OCI-LY7 (cell line): ENCODE measurements around the gene SIK2. TPM values are rescaled to one million over a fixed set of nuclear protein-coding genes. Genes with fewer than 3 reads are reported as not detected.

Source experiments
- BruUV-seq: library from RNA; stranded (reverse); fragments of 400-500 nt; replicated peaks from 2 replicates; lab custom pipeline; 2021; lab: Mats Ljungman, UMichigan
- CTCF ChIA-PET: fragments of 300-600 bp; sonication (Branson Sonifier 250); formaldehyde crosslinking; loops from one replicate; lab custom pipeline; 2022; ENCODE audit warnings: antibody characterized with exemption; ENCODE audit not compliant: unreplicated experiment; lab: Charles Lee
- POLR2A ChIA-PET: fragments of 300-600 bp; sonication (Branson Sonifier 250); formaldehyde crosslinking; loops from one replicate; lab custom pipeline; 2022; ENCODE audit warnings: antibody characterized with exemption; lab: Charles Lee
- DNase-seq: peaks from one replicate; pipeline ENCODE4 v3.0.0-alpha.2; 2015; ENCODE audit warnings: low spot score
- H2AFZ ChIP-seq: fragments of 200-600 bp; sonication (generic), shearing (Covaris generic); 2 replicates; pipeline ENCODE4 v1.6.1; 2014; ENCODE audit warnings: mild to moderate bottlenecking, antibody characterized with exemption, low read length, moderate library complexity
- H3K27ac ChIP-seq: fragments of 200-600 bp; sonication (generic); 2 replicates; pipeline ENCODE4 v1.5.1; 2014; ENCODE audit warnings: mixed run types, low read depth, mild to moderate bottlenecking, moderate library complexity, low read length, inconsistent platforms; ENCODE audit not compliant: poor library complexity, severe bottlenecking
- H3K36me3 ChIP-seq: fragments of 200-600 bp; sonication (generic); 2 replicates; pipeline ENCODE4 v1.6.1; 2014; ENCODE audit warnings: mild to moderate bottlenecking, antibody characterized with exemption, low read length, moderate library complexity, mixed read lengths; ENCODE audit not compliant: insufficient read depth
- H3K4me1 ChIP-seq: fragments of 200-600 bp; sonication (generic); 2 replicates; pipeline ENCODE4 v1.5.1; 2014; ENCODE audit warnings: mild to moderate bottlenecking, low read length; ENCODE audit not compliant: insufficient read depth, poor library complexity, severe bottlenecking
- H3K4me2 ChIP-seq: fragments of 200-600 bp; sonication (generic); 2 replicates; pipeline ENCODE4 v1.6.1; 2014; ENCODE audit warnings: mild to moderate bottlenecking, low read length
- H3K4me3 ChIP-seq: fragments of 200-600 bp; sonication (generic); 2 replicates; pipeline ENCODE4 v1.5.1; 2014; ENCODE audit warnings: mild to moderate bottlenecking, low read depth, low read length; ENCODE audit not compliant: poor library complexity, severe bottlenecking
- H3K79me2 ChIP-seq: fragments of 200-600 bp; sonication (generic); 2 replicates; pipeline ENCODE4 v1.6.1; 2016; ENCODE audit warnings: low read depth, mild to moderate bottlenecking, low read length, moderate library complexity, mixed read lengths; ENCODE audit not compliant: insufficient read depth
- H3K9me2 ChIP-seq: fragments of 200-600 bp; sonication (generic); 2 replicates; pipeline ENCODE4 v1.6.1; 2016; ENCODE audit warnings: mild to moderate bottlenecking, low read length, mixed read lengths; ENCODE audit not compliant: insufficient read depth
- H3K9me3 ChIP-seq: fragments of 200-600 bp; sonication (generic); 2 replicates; pipeline ENCODE4 v1.6.1; 2014; ENCODE audit warnings: mild to moderate bottlenecking, mixed run types, low read length, mixed read lengths
- H4K20me1 ChIP-seq: fragments of 200-600 bp; sonication (generic); 2 replicates; pipeline ENCODE4 v1.6.1; 2014; ENCODE audit warnings: mild to moderate bottlenecking, antibody characterized with exemption, low read length, moderate library complexity, mixed read lengths; ENCODE audit not compliant: insufficient read depth
- EZH2phosphoT487 ChIP-seq: fragments of 200-600 bp; sonication (generic); IDR thresholded peaks from 2 replicates; pipeline ENCODE4 v1.6.1; 2018; ENCODE audit warnings: low read depth, borderline replicate concordance, mild to moderate bottlenecking, mixed run types, antibody characterized with exemption, low read length, moderate library complexity, mixed read lengths
- intact Hi-C: fragments of 100-400 bp; cut with micrococcal nuclease; formaldehyde crosslinking; loops from one replicate; pipeline ENCODE4 v1.10.0; 2022; ENCODE audit not compliant: unreplicated experiment
- total RNA-seq, 2 experiments: library from RNA; depleted of rRNA in 1 of 2; stranded (reverse); fragments of >200 nt in 1 of 2; shearing (Covaris generic) in 1 of 2; gene quantifications; 2 replicates each; pipeline ENCODE4 v1.2.3, GENCODE V29; 2014 to 2022
- TF ChIP-seq, protein P1 (sequence below): fragments of 200-600 bp; sonication (generic); conservative IDR thresholded peaks from 2 replicates; pipeline ENCODE4 v1.5.1; 2014; ENCODE audit warnings: mild to moderate bottlenecking, antibody characterized with exemption, low read length, moderate library complexity, mixed read lengths

Gene SIK2
- total RNA-seq, 2 experiments from 2014 or later: 9.8 to 16.9 TPM

DNA sequence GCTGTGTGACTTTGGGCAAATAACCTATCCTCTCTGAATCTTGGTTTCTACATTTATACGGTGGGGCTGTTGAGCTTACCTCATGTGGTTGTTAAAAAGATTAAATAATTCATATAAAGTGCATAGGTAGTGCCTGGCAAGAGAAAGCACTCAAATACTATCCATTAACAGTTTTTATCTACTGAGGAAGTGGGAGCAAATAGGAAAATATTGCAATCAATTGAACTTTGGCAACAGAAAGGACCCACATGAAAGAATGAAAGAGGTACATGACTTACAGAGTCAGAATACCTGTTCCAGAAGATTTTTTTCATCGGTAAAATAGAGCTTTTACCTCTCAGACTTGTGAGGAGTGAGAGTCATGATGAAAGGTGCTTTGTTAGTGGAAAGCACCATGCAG, 170.3 kb downstream of the SIK2 start:
- H3K4me3 ChIP-seq: no peak overlapping the region
- no peak overlapping the region for H2AFZ ChIP-seq
- no peaks in the 10 kb centered on the region for H3K36me3 ChIP-seq
- intact Hi-C loops: no loop called here
- H4K20me1 ChIP-seq: no peaks in the 10 kb centered on the region
- no peaks in the 10 kb centered on the region for H3K9me2 ChIP-seq
- ChIA-PET CTCF (no interaction called here), POLR2A (interaction anchor here (0.6 to 1.5 kb wide), 2 partner anchors 17 to 66 kb away, joined by 6 read pairs; no protein-coding TSS in a partner anchor)
- peaks cover 25% of the 10 kb centered on the region for H3K4me1 ChIP-seq
- no TSS peak for BruUV-seq
- no peaks in the 10 kb centered on the region for H3K79me2 ChIP-seq
- H3K4me2 ChIP-seq: no peak overlapping the region
- no peak for DNase-seq
- no peak overlapping the region for H3K27ac ChIP-seq
- H3K9me3 ChIP-seq: no peaks in the 10 kb centered on the region
- TF ChIP-seq, protein P1, sequence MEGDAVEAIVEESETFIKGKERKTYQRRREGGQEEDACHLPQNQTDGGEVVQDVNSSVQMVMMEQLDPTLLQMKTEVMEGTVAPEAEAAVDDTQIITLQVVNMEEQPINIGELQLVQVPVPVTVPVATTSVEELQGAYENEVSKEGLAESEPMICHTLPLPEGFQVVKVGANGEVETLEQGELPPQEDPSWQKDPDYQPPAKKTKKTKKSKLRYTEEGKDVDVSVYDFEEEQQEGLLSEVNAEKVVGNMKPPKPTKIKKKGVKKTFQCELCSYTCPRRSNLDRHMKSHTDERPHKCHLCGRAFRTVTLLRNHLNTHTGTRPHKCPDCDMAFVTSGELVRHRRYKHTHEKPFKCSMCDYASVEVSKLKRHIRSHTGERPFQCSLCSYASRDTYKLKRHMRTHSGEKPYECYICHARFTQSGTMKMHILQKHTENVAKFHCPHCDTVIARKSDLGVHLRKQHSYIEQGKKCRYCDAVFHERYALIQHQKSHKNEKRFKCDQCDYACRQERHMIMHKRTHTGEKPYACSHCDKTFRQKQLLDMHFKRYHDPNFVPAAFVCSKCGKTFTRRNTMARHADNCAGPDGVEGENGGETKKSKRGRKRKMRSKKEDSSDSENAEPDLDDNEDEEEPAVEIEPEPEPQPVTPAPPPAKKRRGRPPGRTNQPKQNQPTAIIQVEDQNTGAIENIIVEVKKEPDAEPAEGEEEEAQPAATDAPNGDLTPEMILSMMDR: no peak
- no peak for TF ChIP-seq EZH2phosphoT487

DNA sequence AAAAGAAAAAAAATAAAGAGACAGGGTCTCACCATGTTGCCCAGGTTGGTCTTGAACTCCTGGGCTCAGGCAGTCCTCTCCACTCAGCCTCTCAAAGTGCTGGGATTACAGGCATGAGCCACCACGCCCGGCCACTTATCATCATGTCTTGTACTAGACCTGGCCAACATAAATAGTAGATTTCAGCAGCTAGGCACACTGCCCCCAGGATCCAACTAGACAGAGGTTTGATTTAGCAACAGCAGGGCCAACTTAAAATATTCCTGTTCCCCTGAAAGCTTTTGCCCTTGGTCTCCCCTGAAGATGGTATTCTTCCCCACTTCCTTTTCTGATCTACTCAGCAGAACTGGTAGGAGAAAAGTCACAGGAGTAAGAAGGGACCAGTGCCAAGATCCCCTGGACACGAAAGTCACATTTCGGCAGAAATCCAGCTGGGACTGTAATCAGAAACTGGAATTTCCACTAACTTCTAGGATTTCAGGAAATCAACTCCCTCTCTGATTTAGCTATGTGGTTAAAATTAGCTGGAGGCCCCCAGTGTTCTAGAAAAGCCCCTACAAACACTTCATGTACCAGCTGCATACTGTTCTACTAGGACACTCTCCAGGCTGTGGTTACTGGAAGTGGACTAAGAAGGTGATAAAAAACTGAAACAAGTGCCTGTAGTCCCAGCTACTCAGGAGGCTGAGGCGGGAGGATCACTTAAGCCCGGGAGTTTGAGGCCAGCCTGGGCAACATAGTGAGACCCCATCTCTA, 172.9 kb downstream of the SIK2 start:
- H3K36me3 ChIP-seq: no peaks in the 10 kb centered on the region
- no peak overlapping the region for H2AFZ ChIP-seq
- no peak overlapping the region for H3K4me2 ChIP-seq
- no peaks in the 10 kb centered on the region for H3K9me2 ChIP-seq
- H3K27ac ChIP-seq: no peak overlapping the region
- H4K20me1 ChIP-seq: no peaks in the 10 kb centered on the region
- H3K4me3 ChIP-seq: no peak overlapping the region
- POLR2A ChIA-PET: interaction anchor here (3.0 to 4.4 kb wide), 2 partner anchors 8 to 172 kb away, joined by 6 to 52 read pairs; partner anchors contain the start of genes PPP2R1B and SIK2
- DNase-seq: no peak
- no TSS peak for BruUV-seq
- peaks cover 29% of the 10 kb centered on the region for H3K4me1 ChIP-seq
- no peaks in the 10 kb centered on the region for H3K79me2 ChIP-seq
- CTCF ChIA-PET: interaction anchor here (1.0 kb wide), 1 partner anchor 184 kb away, joined by 3 read pairs; no protein-coding TSS in a partner anchor
- no peaks in the 10 kb centered on the region for H3K9me3 ChIP-seq
- intact Hi-C loops: loop anchor here (5.0 kb wide), 1 partner anchor 78 kb away; no protein-coding TSS in a partner anchor
- TF ChIP-seq EZH2phosphoT487: no peak
- TF ChIP-seq, protein P1: no peak
